Nephron progenitor cell (in vitro differentiated cells): ENCODE results near the gene FAM228B.
"Not testable (repeated sequence)": the region's sequence is repeated elsewhere in the genome, so short reads cannot be mapped to it uniquely, and the experiment has no call there.

Experiments used
- DNase-seq: peaks from one replicate; pipeline ENCODE4 v3.0.0; 2021
- H3K27ac Mint-ChIP-seq: 2 replicates; pipeline ENCODE4 v1.8.0; 2021; ENCODE audit warnings: mild to moderate bottlenecking, moderate library complexity, mixed read lengths
- H3K27me3 Mint-ChIP-seq: 2 replicates; pipeline ENCODE4 v1.8.0; 2021; ENCODE audit warnings: mild to moderate bottlenecking, low read depth, mixed read lengths; ENCODE audit not compliant: poor library complexity
- H3K36me3 Mint-ChIP-seq: 2 replicates; pipeline ENCODE4 v1.8.0; 2021; ENCODE audit warnings: low read depth, mixed read lengths
- H3K4me1 Mint-ChIP-seq: 2 replicates; pipeline ENCODE4 v1.8.0; 2021; ENCODE audit warnings: mixed read lengths
- H3K4me3 Mint-ChIP-seq: 2 replicates; pipeline ENCODE4 v1.8.0; 2021; ENCODE audit warnings: mild to moderate bottlenecking, moderate library complexity, mixed read lengths
- H3K9me3 Mint-ChIP-seq: 2 replicates; pipeline ENCODE4 v1.8.0; 2021; ENCODE audit warnings: mild to moderate bottlenecking, moderate library complexity, mixed read lengths
- TF ChIP-seq, protein P1 (sequence below): fragments of 200-600 bp; sonication (generic); IDR thresholded peaks from 2 replicates; pipeline ENCODE4 v1.5.0; 2021; ENCODE audit warnings: antibody characterized with exemption

Gene FAM228B

DNA sequence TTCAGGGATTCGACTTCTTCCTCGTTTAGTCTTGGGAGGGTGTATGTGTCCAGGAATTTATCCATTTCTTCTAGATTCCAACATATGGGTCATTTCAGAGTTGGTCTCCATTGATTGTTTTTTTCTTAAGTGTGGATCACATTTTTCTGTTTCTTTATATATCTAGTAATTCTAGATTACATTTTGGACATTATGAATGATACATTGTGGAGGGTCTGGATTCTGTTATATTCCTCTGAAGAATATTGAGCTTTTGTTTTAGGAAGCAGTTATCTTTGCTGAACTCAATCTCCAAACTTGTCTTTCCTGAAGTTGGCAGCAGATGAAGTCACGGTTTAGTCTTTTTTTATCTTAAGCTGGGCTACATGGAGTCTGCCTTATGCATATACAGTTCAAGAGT, 9.3 kb downstream of the FAM228B start:
- peaks cover 72% of the 10 kb centered on the region for H3K36me3 Mint-ChIP-seq
- H3K27ac Mint-ChIP-seq: peak overlapping the region; percentile 51
- DNase-seq: no peak
- H3K4me3 Mint-ChIP-seq: no peak overlapping the region
- H3K4me1 Mint-ChIP-seq: peaks cover 5% of the 10 kb centered on the region
- peaks cover 4% of the 10 kb centered on the region for H3K27me3 Mint-ChIP-seq
- peaks cover 37% of the 10 kb centered on the region for H3K9me3 Mint-ChIP-seq
- TF ChIP-seq, protein P1, sequence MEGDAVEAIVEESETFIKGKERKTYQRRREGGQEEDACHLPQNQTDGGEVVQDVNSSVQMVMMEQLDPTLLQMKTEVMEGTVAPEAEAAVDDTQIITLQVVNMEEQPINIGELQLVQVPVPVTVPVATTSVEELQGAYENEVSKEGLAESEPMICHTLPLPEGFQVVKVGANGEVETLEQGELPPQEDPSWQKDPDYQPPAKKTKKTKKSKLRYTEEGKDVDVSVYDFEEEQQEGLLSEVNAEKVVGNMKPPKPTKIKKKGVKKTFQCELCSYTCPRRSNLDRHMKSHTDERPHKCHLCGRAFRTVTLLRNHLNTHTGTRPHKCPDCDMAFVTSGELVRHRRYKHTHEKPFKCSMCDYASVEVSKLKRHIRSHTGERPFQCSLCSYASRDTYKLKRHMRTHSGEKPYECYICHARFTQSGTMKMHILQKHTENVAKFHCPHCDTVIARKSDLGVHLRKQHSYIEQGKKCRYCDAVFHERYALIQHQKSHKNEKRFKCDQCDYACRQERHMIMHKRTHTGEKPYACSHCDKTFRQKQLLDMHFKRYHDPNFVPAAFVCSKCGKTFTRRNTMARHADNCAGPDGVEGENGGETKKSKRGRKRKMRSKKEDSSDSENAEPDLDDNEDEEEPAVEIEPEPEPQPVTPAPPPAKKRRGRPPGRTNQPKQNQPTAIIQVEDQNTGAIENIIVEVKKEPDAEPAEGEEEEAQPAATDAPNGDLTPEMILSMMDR: no peak

DNA sequence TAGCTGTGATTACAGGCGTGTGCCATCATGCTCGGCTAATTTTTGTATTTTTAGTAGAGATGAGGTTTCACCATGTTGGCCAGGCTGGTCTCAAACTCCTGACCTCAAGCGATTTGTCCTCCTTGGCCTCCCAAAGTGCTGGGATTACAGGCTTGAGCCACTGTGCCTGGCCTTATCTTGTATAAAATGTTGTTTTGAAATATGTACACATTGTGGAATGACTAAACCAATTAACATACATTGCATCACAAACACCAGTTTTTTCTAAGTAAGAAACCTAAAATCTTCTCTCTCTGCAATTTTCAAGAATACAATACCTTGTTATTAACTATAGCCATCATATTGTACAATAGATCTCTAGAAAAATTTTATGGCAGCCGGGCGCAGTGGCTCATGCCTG, 17.0 kb downstream of the FAM228B start:
- H3K36me3 Mint-ChIP-seq: peaks cover 55% of the 10 kb centered on the region
- H3K9me3 Mint-ChIP-seq, H3K4me1 Mint-ChIP-seq, H3K27me3 Mint-ChIP-seq, H3K27ac Mint-ChIP-seq, DNase-seq, H3K4me3 Mint-ChIP-seq: not testable (repeated sequence)

DNA sequence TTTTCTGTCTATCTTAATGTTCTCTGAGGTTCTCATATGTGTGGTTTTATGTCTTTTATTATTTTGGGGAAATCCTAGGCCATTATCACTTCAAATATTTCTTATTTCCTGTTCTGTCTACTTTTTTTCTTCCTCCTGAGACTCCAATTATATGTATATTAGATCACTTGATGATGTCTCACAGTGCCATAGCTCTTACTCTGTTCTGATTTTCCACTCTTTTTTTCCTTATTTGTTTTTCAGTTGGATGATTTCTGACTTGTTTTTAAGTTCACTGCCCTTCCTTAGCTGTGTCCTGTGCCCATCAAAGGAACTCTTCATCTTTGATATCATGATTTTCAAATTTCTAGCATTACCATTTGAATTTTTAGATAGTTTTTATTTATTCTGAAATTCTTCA, 24.1 kb downstream of the FAM228B start:
- TF ChIP-seq, protein P1: no peak
- peaks cover 8% of the 10 kb centered on the region for H3K27me3 Mint-ChIP-seq
- no peak for DNase-seq
- H3K9me3 Mint-ChIP-seq: peaks cover 45% of the 10 kb centered on the region
- H3K36me3 Mint-ChIP-seq: peaks cover 89% of the 10 kb centered on the region
- H3K27ac Mint-ChIP-seq: no peak overlapping the region
- no peak overlapping the region for H3K4me3 Mint-ChIP-seq
- no peaks in the 10 kb centered on the region for H3K4me1 Mint-ChIP-seq

DNA sequence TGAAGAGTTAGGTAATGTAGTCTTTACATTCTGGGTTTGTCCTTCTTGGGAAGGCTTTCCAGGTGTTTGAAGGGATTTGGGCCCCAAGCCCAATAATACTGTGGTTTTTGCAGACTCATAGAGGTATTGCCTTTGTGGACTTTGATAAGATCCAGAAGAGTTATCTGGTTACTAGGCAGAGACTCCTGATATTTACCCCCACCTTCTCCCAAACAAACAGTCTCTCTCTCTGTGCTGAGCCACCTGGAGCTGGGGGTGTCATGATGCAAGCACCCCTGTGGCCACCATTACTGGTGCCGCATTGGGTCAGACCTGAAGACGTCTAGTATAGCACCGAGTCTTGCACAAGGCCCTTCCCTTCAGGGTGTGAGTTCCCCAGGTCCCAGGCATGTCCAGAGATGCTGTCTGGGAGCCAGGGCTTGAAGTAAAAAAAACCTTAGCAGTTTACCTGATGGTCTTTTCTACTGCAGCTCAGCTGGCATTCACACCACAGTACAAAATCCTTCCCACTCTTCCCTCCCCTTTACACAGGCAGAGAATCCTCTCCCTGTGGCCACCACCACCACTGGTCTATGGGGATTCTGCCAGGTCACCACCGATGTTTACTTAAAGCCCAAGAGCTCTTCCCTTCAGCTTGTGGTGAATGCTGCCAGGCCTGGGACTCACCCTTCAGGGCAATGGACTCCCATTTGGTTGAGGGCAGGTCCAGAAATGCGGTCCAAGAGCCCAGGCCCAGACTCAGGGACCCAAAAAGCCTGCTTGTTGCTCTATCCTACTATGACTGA, 29.3 kb downstream of the FAM228B start:
- Mint-ChIP-seq H3K36me3 (peaks cover 66% of the 10 kb centered on the region), H3K9me3 (peaks cover 23% of the 10 kb centered on the region), H3K27ac (no peak overlapping the region), H3K4me1 (no peaks in the 10 kb centered on the region), H3K4me3 (no peak overlapping the region), H3K27me3 (peaks cover 8% of the 10 kb centered on the region)
- TF ChIP-seq, protein P1: no peak
- DNase-seq: no peak

DNA sequence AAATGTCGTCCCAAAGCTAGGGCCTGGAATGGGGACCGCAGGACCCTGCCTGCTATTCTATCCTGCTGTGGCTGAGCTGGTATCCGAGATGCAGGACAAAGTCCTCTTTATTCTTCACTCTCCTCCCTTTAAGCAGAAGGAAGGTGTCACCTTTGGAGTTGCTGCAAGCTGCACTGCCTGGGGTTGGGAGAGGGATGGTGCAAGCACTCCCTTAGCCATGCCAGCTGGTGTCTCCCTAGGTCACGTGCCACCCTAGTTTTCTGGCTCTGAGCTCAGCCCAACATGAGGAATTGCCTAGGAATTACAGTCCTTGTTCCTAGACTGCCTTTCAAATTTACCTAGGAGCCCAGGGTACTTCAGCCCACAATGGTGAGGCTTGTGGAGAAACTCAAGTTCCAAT, 30.2 kb downstream of the FAM228B start:
- Mint-ChIP-seq H3K27me3 (peaks cover 8% of the 10 kb centered on the region), H3K27ac (no peak overlapping the region), H3K36me3 (peaks cover 65% of the 10 kb centered on the region), H3K9me3 (peaks cover 18% of the 10 kb centered on the region), H3K4me1 (no peaks in the 10 kb centered on the region), H3K4me3 (no peak overlapping the region)
- DNase-seq: no peak
- TF ChIP-seq, protein P1: no peak

DNA sequence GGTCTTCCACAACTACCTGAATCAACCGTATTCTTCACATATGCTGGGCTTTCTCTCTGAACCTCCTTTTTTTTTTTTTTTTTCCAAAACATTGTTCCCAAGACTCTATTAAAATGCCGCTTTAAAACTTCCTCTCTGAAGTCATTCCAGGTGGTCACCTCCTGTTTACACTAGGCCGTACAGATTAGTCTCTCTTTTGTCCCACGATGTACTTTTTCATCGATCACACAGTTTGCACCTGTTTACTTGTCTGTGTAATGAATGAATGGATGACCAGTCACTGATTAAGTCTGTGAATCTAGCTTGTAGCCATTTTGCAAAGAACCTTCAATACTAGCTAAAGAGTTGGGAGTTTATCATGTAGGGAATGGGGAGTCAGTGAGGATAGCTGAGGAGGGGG, 34.9 kb downstream of the FAM228B start:
- Mint-ChIP-seq H3K36me3 (peaks cover 70% of the 10 kb centered on the region), H3K27ac (no peak overlapping the region), H3K4me3 (no peak overlapping the region)

More for the DNA sequence above, 34.9 kb downstream of the FAM228B start:
- Mint-ChIP-seq H3K9me3 (peaks cover 43% of the 10 kb centered on the region), H3K27me3 (no peaks in the 10 kb centered on the region), H3K4me1 (no peaks in the 10 kb centered on the region)
- TF ChIP-seq, protein P1: no peak
- DNase-seq: no peak
